ENCODE measurements around the gene KIR3DL2.
"Not testable (repeated sequence)": the region's sequence is repeated elsewhere in the genome, so short reads cannot be mapped to it uniquely, and the experiment has no call there.

KIR3DL2 gene

GRCh38 chr19:54817670-54818536, 32.3 kb upstream of the KIR3DL2 start:
- Histone ChIP-seq H3K27me3 (ENCODE audit: insufficient read depth, low read length) (no peaks in the 10 kb centered on the region), H3K27ac (ENCODE audit: low read depth, low read length, poor library complexity, severe bottlenecking) (no peak overlapping the region), H2AFZ (ENCODE audit: low read length) (no peak overlapping the region), H3K4me1 (ENCODE audit: insufficient read depth, low read length, severe bottlenecking) (no peaks in the 10 kb centered on the region), H3K79me2 (ENCODE audit: insufficient read depth, low read length) (no peaks in the 10 kb centered on the region), H3K36me3 (ENCODE audit: insufficient read depth, low read length) (no peaks in the 10 kb centered on the region), H3K4me2 (ENCODE audit: low read length) (no peak overlapping the region), H3K9me3 (ENCODE audit: low read length) (no peaks in the 10 kb centered on the region), H3F3A (ENCODE audit: insufficient read depth, low read length) (no peaks in the 10 kb centered on the region), H3K9ac (ENCODE audit: low read length) (no peak overlapping the region), H3K4me3 (ENCODE audit: low read depth, low read length, poor library complexity, severe bottlenecking) (no peak overlapping the region), H3K9me2 (ENCODE audit: low read depth, low read length) (no peaks in the 10 kb centered on the region), H4K20me1 (ENCODE audit: insufficient read depth, low read length) (no peaks in the 10 kb centered on the region)
- TF ChIP-seq CTCF (IDR thresholded peaks at IDR 0.05; ENCODE audit: low read length) (no peak), EZH2 (IDR thresholded peaks at IDR 0.05; ENCODE audit: borderline replicate concordance, low read length) (no peak)

GRCh38 chr19:54824416-54824815, 25.8 kb upstream of the KIR3DL2 start:
- not testable (repeated sequence) for H4K20me1 ChIP-seq (ENCODE audit: insufficient read depth, low read length); H3K79me2 ChIP-seq (ENCODE audit: insufficient read depth, low read length); H3K27ac ChIP-seq (ENCODE audit: low read depth, low read length, poor library complexity, severe bottlenecking); H3K4me1 ChIP-seq (ENCODE audit: insufficient read depth, low read length, severe bottlenecking); H3K36me3 ChIP-seq (ENCODE audit: insufficient read depth, low read length); H3K9me2 ChIP-seq (ENCODE audit: low read depth, low read length); H3K9me3 ChIP-seq (ENCODE audit: low read length); H3K9ac ChIP-seq (ENCODE audit: low read length); H3F3A ChIP-seq (ENCODE audit: insufficient read depth, low read length); H3K27me3 ChIP-seq (ENCODE audit: insufficient read depth, low read length); H3K4me2 ChIP-seq (ENCODE audit: low read length); H2AFZ ChIP-seq (ENCODE audit: low read length); H3K4me3 ChIP-seq (ENCODE audit: low read depth, low read length, poor library complexity, severe bottlenecking)

GRCh38 chr19:54825326-54825725, 24.9 kb upstream of the KIR3DL2 start:
- H3K27ac ChIP-seq (ENCODE audit: low read depth, low read length, poor library complexity, severe bottlenecking) = not testable (repeated sequence)

GRCh38 chr19:54828064-54828463, 22.2 kb upstream of the KIR3DL2 start:
- not testable (repeated sequence) for H3K4me2 ChIP-seq (ENCODE audit: low read length); H2AFZ ChIP-seq (ENCODE audit: low read length); H3K4me1 ChIP-seq (ENCODE audit: insufficient read depth, low read length, severe bottlenecking); H4K20me1 ChIP-seq (ENCODE audit: insufficient read depth, low read length); H3F3A ChIP-seq (ENCODE audit: insufficient read depth, low read length); H3K36me3 ChIP-seq (ENCODE audit: insufficient read depth, low read length); H3K27ac ChIP-seq (ENCODE audit: low read depth, low read length, poor library complexity, severe bottlenecking); H3K9ac ChIP-seq (ENCODE audit: low read length); H3K9me3 ChIP-seq (ENCODE audit: low read length); H3K27me3 ChIP-seq (ENCODE audit: insufficient read depth, low read length); H3K79me2 ChIP-seq (ENCODE audit: insufficient read depth, low read length); H3K4me3 ChIP-seq (ENCODE audit: low read depth, low read length, poor library complexity, severe bottlenecking); H3K9me2 ChIP-seq (ENCODE audit: low read depth, low read length)

More at GRCh38 chr19:54825326-54825725, 24.9 kb upstream of the KIR3DL2 start:
- H3K4me3 ChIP-seq (ENCODE audit: low read depth, low read length, poor library complexity, severe bottlenecking); H3K9me2 ChIP-seq (ENCODE audit: low read depth, low read length); H3K9ac ChIP-seq (ENCODE audit: low read length); H3F3A ChIP-seq (ENCODE audit: insufficient read depth, low read length); H3K27me3 ChIP-seq (ENCODE audit: insufficient read depth, low read length); H4K20me1 ChIP-seq (ENCODE audit: insufficient read depth, low read length); H2AFZ ChIP-seq (ENCODE audit: low read length); H3K36me3 ChIP-seq (ENCODE audit: insufficient read depth, low read length); H3K9me3 ChIP-seq (ENCODE audit: low read length); H3K4me1 ChIP-seq (ENCODE audit: insufficient read depth, low read length, severe bottlenecking); H3K79me2 ChIP-seq (ENCODE audit: insufficient read depth, low read length); H3K4me2 ChIP-seq (ENCODE audit: low read length): not testable (repeated sequence)

- not testable (repeated sequence) for H4K20me1 ChIP-seq (ENCODE audit: insufficient read depth, low read length); H3K79me2 ChIP-seq (ENCODE audit: insufficient read depth, low read length); H3K27me3 ChIP-seq (ENCODE audit: insufficient read depth, low read length); H3K4me2 ChIP-seq (ENCODE audit: low read length); H3K9me2 ChIP-seq (ENCODE audit: low read depth, low read length); H3K4me1 ChIP-seq (ENCODE audit: insufficient read depth, low read length, severe bottlenecking); H2AFZ ChIP-seq (ENCODE audit: low read length); H3K27ac ChIP-seq (ENCODE audit: low read depth, low read length, poor library complexity, severe bottlenecking); H3K9ac ChIP-seq (ENCODE audit: low read length); H3F3A ChIP-seq (ENCODE audit: insufficient read depth, low read length); H3K9me3 ChIP-seq (ENCODE audit: low read length); H3K36me3 ChIP-seq (ENCODE audit: insufficient read depth, low read length); H3K4me3 ChIP-seq (ENCODE audit: low read depth, low read length, poor library complexity, severe bottlenecking)
Observed at GRCh38 chr19:54832496-54832895, 17.7 kb upstream of the KIR3DL2 start, which contains the start of gene KIR2DS4. KIR2DS4 (plus strand) TSS chr19:54832676.

- H4K20me1 ChIP-seq (ENCODE audit: insufficient read depth, low read length); H3K4me1 ChIP-seq (ENCODE audit: insufficient read depth, low read length, severe bottlenecking); H3K4me3 ChIP-seq (ENCODE audit: low read depth, low read length, poor library complexity, severe bottlenecking); H3K36me3 ChIP-seq (ENCODE audit: insufficient read depth, low read length); H3K27ac ChIP-seq (ENCODE audit: low read depth, low read length, poor library complexity, severe bottlenecking); H2AFZ ChIP-seq (ENCODE audit: low read length); H3K9me3 ChIP-seq (ENCODE audit: low read length); H3K9ac ChIP-seq (ENCODE audit: low read length); H3K4me2 ChIP-seq (ENCODE audit: low read length); H3F3A ChIP-seq (ENCODE audit: insufficient read depth, low read length); H3K27me3 ChIP-seq (ENCODE audit: insufficient read depth, low read length); H3K9me2 ChIP-seq (ENCODE audit: low read depth, low read length); H3K79me2 ChIP-seq (ENCODE audit: insufficient read depth, low read length): not testable (repeated sequence)
Observed at GRCh38 chr19:54835126-54835525, 15.1 kb upstream of the KIR3DL2 start.

GRCh38 chr19:54837522-54837921, 12.7 kb upstream of the KIR3DL2 start:
- not testable (repeated sequence) for H3K9me3 ChIP-seq (ENCODE audit: low read length)

More at GRCh38 chr19:54837522-54837921, 12.7 kb upstream of the KIR3DL2 start:
- not testable (repeated sequence) for H2AFZ ChIP-seq (ENCODE audit: low read length); H3K27me3 ChIP-seq (ENCODE audit: insufficient read depth, low read length); H3K36me3 ChIP-seq (ENCODE audit: insufficient read depth, low read length); H4K20me1 ChIP-seq (ENCODE audit: insufficient read depth, low read length); H3K4me3 ChIP-seq (ENCODE audit: low read depth, low read length, poor library complexity, severe bottlenecking); H3F3A ChIP-seq (ENCODE audit: insufficient read depth, low read length); H3K4me2 ChIP-seq (ENCODE audit: low read length); H3K27ac ChIP-seq (ENCODE audit: low read depth, low read length, poor library complexity, severe bottlenecking); H3K9ac ChIP-seq (ENCODE audit: low read length); H3K9me2 ChIP-seq (ENCODE audit: low read depth, low read length); H3K79me2 ChIP-seq (ENCODE audit: insufficient read depth, low read length); H3K4me1 ChIP-seq (ENCODE audit: insufficient read depth, low read length, severe bottlenecking)

Data from OCI-LY1 (cell line).